Endothelial cell of hepatic sinusoid (primary cell): ENCODE measurements around the gene FBLN7.
"Not testable (repeated sequence)": the region's sequence is repeated elsewhere in the genome, so short reads cannot be mapped to it uniquely, and the experiment has no call there.

Experiments
- in situ Hi-C: cut with HindIII; loops from 2 replicates; pipeline ENCODE4 v1.10.0; 2017; ENCODE audit warnings: low sequenced_read_pairs

The FBLN7 gene

GRCh38 chr2:112138159-112139032 is at the start of gene FBLN7:
Gene FBLN7, plus strand, starts transcription at chr2:112138385. Its CDS starts 271 bp downstream, at chr2:112138656.
- in situ Hi-C loops = no loop called here

GRCh38 chr2:112089375-112089774 is 48.8 kb upstream of the FBLN7 start:
- in situ Hi-C loops = no loop called here

GRCh38 chr2:112092286-112093041 is 45.7 kb upstream of the FBLN7 start:
- in situ Hi-C loops = no loop called here

GRCh38 chr2:112093216-112093615 is 45.0 kb upstream of the FBLN7 start:
- in situ Hi-C loops = no loop called here

GRCh38 chr2:112095681-112096080 is 42.5 kb upstream of the FBLN7 start:
- in situ Hi-C loops = no loop called here

GRCh38 chr2:112096098-112096497 is 42.1 kb upstream of the FBLN7 start:
- in situ Hi-C loops = no loop called here

- in situ Hi-C loops = no loop called here
Observed at GRCh38 chr2:112108178-112108832, 29.9 kb upstream of the FBLN7 start.

- in situ Hi-C loops = no loop called here
Observed at GRCh38 chr2:112109278-112109677, 28.9 kb upstream of the FBLN7 start.

GRCh38 chr2:112110966-112111365 is 27.2 kb upstream of the FBLN7 start:
- in situ Hi-C loops = no loop called here

GRCh38 chr2:112113354-112113753 is 24.8 kb upstream of the FBLN7 start:
- in situ Hi-C loops = not testable (repeated sequence)

- in situ Hi-C loops = no loop called here
Observed at GRCh38 chr2:112118148-112118547, 20.0 kb upstream of the FBLN7 start.

GRCh38 chr2:112121682-112122254 is 16.4 kb upstream of the FBLN7 start:
- in situ Hi-C loops = no loop called here

- in situ Hi-C loops = no loop called here
Observed at GRCh38 chr2:112129060-112129459, 9.1 kb upstream of the FBLN7 start.

GRCh38 chr2:112133344-112133743 is 4.8 kb upstream of the FBLN7 start:
- in situ Hi-C loops = no loop called here

- in situ Hi-C loops = no loop called here
Observed at GRCh38 chr2:112134120-112134519, 4.1 kb upstream of the FBLN7 start.

- in situ Hi-C loops = no loop called here
Observed at GRCh38 chr2:112136096-112136495, 2.1 kb upstream of the FBLN7 start.

GRCh38 chr2:112137516-112138158 is 548 bp upstream of the FBLN7 start:
- in situ Hi-C loops = no loop called here

GRCh38 chr2:112139033-112139614 is 939 bp downstream of the FBLN7 start:
- in situ Hi-C loops = not testable (repeated sequence)

GRCh38 chr2:112139661-112140204 is 1.5 kb downstream of the FBLN7 start:
- in situ Hi-C loops = not testable (repeated sequence)

- in situ Hi-C loops = no loop called here
Observed at GRCh38 chr2:112140205-112140802, 2.1 kb downstream of the FBLN7 start.
